DOHH2 (cell line): ENCODE measurements around the gene NKD1.

Source experiments
- EZH2phosphoT487 ChIP-seq: fragments of 200-600 bp; sonication (generic); IDR thresholded peaks from 2 replicates; pipeline ENCODE4 v1.6.1; 2017; ENCODE audit warnings: borderline replicate concordance, mild to moderate bottlenecking, antibody characterized with exemption, low read length, moderate library complexity, mixed read lengths
- TF ChIP-seq, protein P1 (sequence below): fragments of 200-600 bp; sonication (generic); IDR thresholded peaks from one replicate; pipeline ENCODE4 v1.5.1; 2014; ENCODE audit warnings: antibody characterized with exemption, mild to moderate bottlenecking, low read depth, low read length; ENCODE audit not compliant: poor library complexity, severe bottlenecking

DNA sequence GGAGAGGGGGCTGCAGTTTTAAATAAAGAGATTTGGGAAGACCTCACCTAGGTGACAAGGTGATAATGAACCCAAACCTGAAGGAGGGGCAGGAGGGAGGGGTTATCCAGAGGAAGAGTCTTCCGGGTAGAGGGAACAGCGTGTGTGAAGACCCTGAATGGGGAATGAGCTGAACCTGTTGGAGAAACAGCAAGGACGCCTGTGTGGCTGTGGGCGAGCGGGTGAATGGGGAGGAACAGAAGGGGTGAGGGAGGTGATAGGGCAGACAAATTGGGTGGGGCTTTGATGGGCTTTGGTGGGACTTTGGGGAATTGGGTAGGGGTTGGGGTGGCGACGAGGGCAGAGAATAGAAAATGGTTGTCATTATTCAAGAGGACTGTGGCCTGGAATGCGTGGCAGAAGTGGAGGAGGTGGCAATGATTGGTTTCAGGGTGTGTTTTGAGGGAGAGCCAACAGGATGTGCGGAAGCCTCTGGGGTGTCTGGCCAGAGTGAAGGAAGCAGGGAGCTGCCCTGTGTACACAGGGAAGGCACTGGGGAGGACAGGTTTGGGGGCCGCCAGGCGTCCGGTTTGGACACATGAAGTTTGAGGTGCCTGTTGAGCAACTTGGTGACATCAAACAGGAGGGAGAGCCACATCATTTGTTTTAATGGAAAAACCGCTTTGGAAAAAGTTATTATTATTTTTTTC, 48.7 kb downstream of the NKD1 start:
- TF ChIP-seq, protein P1, sequence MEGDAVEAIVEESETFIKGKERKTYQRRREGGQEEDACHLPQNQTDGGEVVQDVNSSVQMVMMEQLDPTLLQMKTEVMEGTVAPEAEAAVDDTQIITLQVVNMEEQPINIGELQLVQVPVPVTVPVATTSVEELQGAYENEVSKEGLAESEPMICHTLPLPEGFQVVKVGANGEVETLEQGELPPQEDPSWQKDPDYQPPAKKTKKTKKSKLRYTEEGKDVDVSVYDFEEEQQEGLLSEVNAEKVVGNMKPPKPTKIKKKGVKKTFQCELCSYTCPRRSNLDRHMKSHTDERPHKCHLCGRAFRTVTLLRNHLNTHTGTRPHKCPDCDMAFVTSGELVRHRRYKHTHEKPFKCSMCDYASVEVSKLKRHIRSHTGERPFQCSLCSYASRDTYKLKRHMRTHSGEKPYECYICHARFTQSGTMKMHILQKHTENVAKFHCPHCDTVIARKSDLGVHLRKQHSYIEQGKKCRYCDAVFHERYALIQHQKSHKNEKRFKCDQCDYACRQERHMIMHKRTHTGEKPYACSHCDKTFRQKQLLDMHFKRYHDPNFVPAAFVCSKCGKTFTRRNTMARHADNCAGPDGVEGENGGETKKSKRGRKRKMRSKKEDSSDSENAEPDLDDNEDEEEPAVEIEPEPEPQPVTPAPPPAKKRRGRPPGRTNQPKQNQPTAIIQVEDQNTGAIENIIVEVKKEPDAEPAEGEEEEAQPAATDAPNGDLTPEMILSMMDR: no peak
- no peak for TF ChIP-seq EZH2phosphoT487
